Measurements from ENCODE around the gene APC2.
A peak's percentile ranks its signal among the peaks of the same experiment; 100 is the strongest.

APC2 gene

GRCh38 chr19:1449467-1450442, at the start of gene APC2:
Gene APC2 (plus strand): TSS chr19:1450121. CDS start chr19:1453002, 2,881 bp downstream.
- DNase-seq, result no peak

GRCh38 chr19:1400281-1401137, 49.4 kb upstream of the APC2 start:
- DNase-seq, result no peak

GRCh38 chr19:1401138-1401888, 48.6 kb upstream of the APC2 start, which contains the start of gene GAMT:
Gene GAMT (minus strand): TSS chr19:1401542. CDS start chr19:1401476, 66 bp downstream.
- DNase-seq, result peak; percentile 79

- DNase-seq, result no peak
Measured at GRCh38 chr19:1401889-1402217, 48.1 kb upstream of the APC2 start.

GRCh38 chr19:1402411-1403070, 47.4 kb upstream of the APC2 start:
- DNase-seq, result no peak

GRCh38 chr19:1406774-1407527, 43.0 kb upstream of the APC2 start:
- peak; percentile 99 for DNase-seq

GRCh38 chr19:1407528-1408299, 42.2 kb upstream of the APC2 start, which contains the start of gene DAZAP1:
Gene DAZAP1 (plus strand): TSS chr19:1407586. CDS start chr19:1407774, 188 bp downstream.
- peak; percentile 79 for DNase-seq

GRCh38 chr19:1408300-1409203, 41.4 kb upstream of the APC2 start:
- peak; percentile 82 for DNase-seq

GRCh38 chr19:1409204-1410005, 40.5 kb upstream of the APC2 start:
- no peak for DNase-seq

GRCh38 chr19:1410136-1410786, 39.7 kb upstream of the APC2 start:
- DNase-seq, result peak; percentile 71

- DNase-seq, result no peak
Measured at GRCh38 chr19:1410789-1411188, 39.1 kb upstream of the APC2 start.

GRCh38 chr19:1411255-1412191, 38.4 kb upstream of the APC2 start:
- no peak for DNase-seq

- no peak for DNase-seq
Measured at GRCh38 chr19:1412323-1412923, 37.5 kb upstream of the APC2 start.

- no peak for DNase-seq
Measured at GRCh38 chr19:1412995-1413800, 36.7 kb upstream of the APC2 start.

All from activated CD8-positive, alpha-beta memory T cell treated with anti-CD3 and anti-CD28 coated beads, Interleukin-2, amount 50 U/mL, for 48 hours (primary cell).